ENCODE data around the gene CHAC1. TPM values are rescaled to one million over a fixed set of nuclear protein-coding genes. Genes with fewer than 3 reads are reported as not detected.

Gene CHAC1
- polyA plus RNA-seq, 2 of the 4 experiments (the other 2 are of a cell fraction): 4.9 to 22.2 TPM

DNA sequence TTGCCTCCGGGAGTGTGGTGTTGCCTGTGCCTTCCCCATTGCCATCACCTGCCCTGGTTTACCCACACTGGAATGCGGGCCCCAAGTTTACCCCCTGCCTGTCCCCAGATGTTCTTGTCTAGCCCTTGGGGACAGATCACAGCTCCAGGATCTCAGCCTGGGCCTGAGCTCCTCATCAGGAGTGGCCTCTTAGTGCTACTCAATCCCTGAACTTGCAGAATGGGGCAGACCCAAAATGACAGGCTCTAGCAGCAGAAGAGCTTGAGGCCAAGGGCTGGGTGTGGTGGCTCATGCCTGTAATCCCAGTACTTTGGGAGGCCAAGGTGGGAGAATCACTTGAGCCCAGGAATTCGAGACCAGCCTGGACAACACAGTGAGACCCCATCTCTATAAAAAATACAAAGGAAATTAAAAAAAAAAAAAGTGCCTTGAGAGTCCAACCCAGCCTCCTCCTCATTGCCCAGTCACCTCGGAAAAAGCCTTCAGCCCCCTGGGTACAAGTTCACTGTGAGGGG, 3.8 kb downstream of the CHAC1 start:
- no peak for TF ChIP-seq KDM1A (IDR thresholded peaks at IDR 0.05; ENCODE audit: low read depth)
- TF ChIP-seq CBX2 (IDR thresholded peaks at IDR 0.05; ENCODE audit: borderline replicate concordance, low read depth): no peak
- no peak for TF ChIP-seq CBX8 (IDR thresholded peaks at IDR 0.05)
- TF ChIP-seq NR3C1 (IDR thresholded peaks at IDR 0.05): no peak
- TF ChIP-seq, protein P1, sequence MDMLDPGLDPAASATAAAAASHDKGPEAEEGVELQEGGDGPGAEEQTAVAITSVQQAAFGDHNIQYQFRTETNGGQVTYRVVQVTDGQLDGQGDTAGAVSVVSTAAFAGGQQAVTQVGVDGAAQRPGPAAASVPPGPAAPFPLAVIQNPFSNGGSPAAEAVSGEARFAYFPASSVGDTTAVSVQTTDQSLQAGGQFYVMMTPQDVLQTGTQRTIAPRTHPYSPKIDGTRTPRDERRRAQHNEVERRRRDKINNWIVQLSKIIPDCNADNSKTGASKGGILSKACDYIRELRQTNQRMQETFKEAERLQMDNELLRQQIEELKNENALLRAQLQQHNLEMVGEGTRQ (IDR thresholded peaks at IDR 0.05): no peak
- TF ChIP-seq EHMT2 (IDR thresholded peaks at IDR 0.05; ENCODE audit: low read depth): no peak
- TF ChIP-seq KDM5A (IDR thresholded peaks at IDR 0.05): no peak
- TF ChIP-seq JUNB (IDR thresholded peaks at IDR 0.05): no peak
- TF ChIP-seq HEYL (CRISPR knock-in tag; IDR thresholded peaks at IDR 0.05): no peak
- TF ChIP-seq, protein P2, sequence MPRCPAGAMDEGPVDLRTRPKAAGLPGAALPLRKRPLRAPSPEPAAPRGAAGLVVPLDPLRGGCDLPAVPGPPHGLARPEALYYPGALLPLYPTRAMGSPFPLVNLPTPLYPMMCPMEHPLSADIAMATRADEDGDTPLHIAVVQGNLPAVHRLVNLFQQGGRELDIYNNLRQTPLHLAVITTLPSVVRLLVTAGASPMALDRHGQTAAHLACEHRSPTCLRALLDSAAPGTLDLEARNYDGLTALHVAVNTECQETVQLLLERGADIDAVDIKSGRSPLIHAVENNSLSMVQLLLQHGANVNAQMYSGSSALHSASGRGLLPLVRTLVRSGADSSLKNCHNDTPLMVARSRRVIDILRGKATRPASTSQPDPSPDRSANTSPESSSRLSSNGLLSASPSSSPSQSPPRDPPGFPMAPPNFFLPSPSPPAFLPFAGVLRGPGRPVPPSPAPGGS (IDR thresholded peaks at IDR 0.05): no peak
- no peak for TF ChIP-seq NFE2L2 (conservative IDR thresholded peaks at IDR 0.05; ENCODE audit: low read length)
- TF ChIP-seq, protein P3, sequence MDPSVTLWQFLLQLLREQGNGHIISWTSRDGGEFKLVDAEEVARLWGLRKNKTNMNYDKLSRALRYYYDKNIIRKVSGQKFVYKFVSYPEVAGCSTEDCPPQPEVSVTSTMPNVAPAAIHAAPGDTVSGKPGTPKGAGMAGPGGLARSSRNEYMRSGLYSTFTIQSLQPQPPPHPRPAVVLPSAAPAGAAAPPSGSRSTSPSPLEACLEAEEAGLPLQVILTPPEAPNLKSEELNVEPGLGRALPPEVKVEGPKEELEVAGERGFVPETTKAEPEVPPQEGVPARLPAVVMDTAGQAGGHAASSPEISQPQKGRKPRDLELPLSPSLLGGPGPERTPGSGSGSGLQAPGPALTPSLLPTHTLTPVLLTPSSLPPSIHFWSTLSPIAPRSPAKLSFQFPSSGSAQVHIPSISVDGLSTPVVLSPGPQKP (IDR thresholded peaks at IDR 0.05; ENCODE audit: low read depth, low read length): no peak
- TF ChIP-seq HOXB5 (CRISPR knock-in tag; IDR thresholded peaks at IDR 0.05): no peak
- TF ChIP-seq FOSL2 (IDR thresholded peaks at IDR 0.05): no peak
- TF ChIP-seq FOSL2 (CRISPR knock-in tag; IDR thresholded peaks at IDR 0.05): no peak
- no peak for ATAC-seq
- 83% methylated on average over 4 of the region's 4 CpGs for WGBS (ENCODE audit: missing lambda C conversion rate)
- no peak overlapping the region for H3K27ac ChIP-seq
- CTCF ChIA-PET: interaction anchor here (0.8 to 8.7 kb wide), 2 partner anchors 15 to 219 kb away, joined by 3 to 76 read pairs; no protein-coding TSS in a partner anchor
- H3K9me3 ChIP-seq: no peaks in the 10 kb centered on the region
- FAIRE-seq: no peak
- POLR2A ChIA-PET: no interaction called here
- peaks cover 36% of the 10 kb centered on the region for H3K4me1 ChIP-seq
- DNase-seq (ENCODE audit: low read depth in 1 of 2, low spot score in 1 of 2): no peak
- no peak overlapping the region for H3K4me3 ChIP-seq
- H3K4me2 ChIP-seq: no peak overlapping the region

DNA sequence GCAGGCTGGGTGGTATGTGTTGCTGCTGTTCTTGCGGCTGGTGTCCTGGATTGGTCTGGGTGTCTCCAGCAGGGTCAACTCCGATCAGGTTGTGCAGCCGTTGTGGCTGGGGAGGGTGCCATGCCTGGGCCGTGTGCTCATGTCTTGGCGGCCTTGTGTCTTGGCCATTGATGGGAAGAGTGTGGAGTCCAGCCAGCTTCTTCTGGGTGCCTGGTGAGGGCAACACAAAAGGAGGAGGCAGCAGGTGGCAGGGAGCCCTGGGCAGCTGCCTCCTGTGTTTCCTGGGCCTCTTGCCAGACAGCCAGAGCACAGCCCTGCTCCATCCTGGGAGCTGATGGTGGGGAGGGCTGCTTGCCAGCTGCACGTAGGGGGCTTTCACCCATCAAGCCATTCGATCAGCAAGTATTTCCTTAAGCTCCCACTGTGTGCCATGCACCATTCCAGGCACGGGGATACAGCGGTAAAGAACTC, 4.3 kb downstream of the CHAC1 start:
- no peaks in the 10 kb centered on the region for H3K9me3 ChIP-seq
- CTCF ChIA-PET: interaction anchor here (8.7 kb wide), 1 partner anchor 16 kb away, joined by 76 read pairs; no protein-coding TSS in a partner anchor
- 71% methylated on average over 9 of the region's 9 CpGs for WGBS (ENCODE audit: missing lambda C conversion rate)
- no peak overlapping the region for H3K27ac ChIP-seq
- POLR2A ChIA-PET: no interaction called here
- ATAC-seq (no peak), DNase-seq (ENCODE audit: low read depth in 1 of 2, low spot score in 1 of 2) (no peak), FAIRE-seq (no peak)
- no peak overlapping the region for H3K4me2 ChIP-seq
- no peak overlapping the region for H3K4me3 ChIP-seq
- no peak for TF ChIP-seq KDM5A (IDR thresholded peaks at IDR 0.05)
- TF ChIP-seq TFCP2L1 (CRISPR knock-in tag; IDR thresholded peaks at IDR 0.05): no peak
- no peak for TF ChIP-seq HOXB13 (CRISPR knock-in tag; IDR thresholded peaks at IDR 0.05; ENCODE audit: low read depth)
- TF ChIP-seq MYC (IDR thresholded peaks at IDR 0.05; ENCODE audit: borderline replicate concordance, low read length): no peak
- TF ChIP-seq RFX5 (IDR thresholded peaks at IDR 0.05): no peak
- TF ChIP-seq SMC3 (IDR thresholded peaks at IDR 0.05): no peak
- peaks cover 31% of the 10 kb centered on the region for H3K4me1 ChIP-seq

DNA sequence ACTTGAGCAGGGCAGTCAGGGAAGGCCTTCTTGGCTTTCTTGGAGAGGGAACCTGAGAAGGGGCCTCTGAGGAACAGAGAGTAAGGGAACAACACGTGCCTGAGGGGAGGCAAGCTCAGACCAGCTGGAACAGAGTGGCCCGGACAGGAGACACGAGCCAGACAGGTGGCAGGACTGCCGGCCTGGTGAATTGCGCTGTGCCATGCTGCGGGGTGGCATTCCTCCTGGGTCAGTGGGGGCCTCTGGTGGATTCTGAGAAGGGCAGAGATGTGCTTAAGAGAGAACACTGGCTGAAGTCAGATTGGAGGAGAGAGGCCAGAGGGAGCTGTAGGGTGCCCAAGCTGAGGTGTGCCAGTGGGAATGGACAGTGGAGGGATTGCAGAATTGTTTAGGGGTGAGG, 4.9 kb downstream of the CHAC1 start:
- CTCF ChIA-PET: interaction anchor here (8.7 kb wide), 1 partner anchor 16 kb away, joined by 76 read pairs; no protein-coding TSS in a partner anchor
- Histone ChIP-seq H3K9me3 (no peaks in the 10 kb centered on the region), H3K4me2 (no peak overlapping the region), H3K27ac (no peak overlapping the region; a peak in 1 of 6 replicates), H3K4me1 (peaks cover 30% of the 10 kb centered on the region), H3K4me3 (no peak overlapping the region)
- TF ChIP-seq, protein P4, sequence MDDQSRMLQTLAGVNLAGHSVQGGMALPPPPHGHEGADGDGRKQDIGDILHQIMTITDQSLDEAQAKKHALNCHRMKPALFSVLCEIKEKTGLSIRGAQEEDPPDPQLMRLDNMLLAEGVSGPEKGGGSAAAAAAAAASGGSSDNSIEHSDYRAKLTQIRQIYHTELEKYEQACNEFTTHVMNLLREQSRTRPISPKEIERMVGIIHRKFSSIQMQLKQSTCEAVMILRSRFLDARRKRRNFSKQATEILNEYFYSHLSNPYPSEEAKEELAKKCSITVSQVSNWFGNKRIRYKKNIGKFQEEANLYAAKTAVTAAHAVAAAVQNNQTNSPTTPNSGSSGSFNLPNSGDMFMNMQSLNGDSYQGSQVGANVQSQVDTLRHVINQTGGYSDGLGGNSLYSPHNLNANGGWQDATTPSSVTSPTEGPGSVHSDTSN (IDR thresholded peaks at IDR 0.05): no peak
- no peak for TF ChIP-seq TP53 (CRISPR knock-in tag; IDR thresholded peaks at IDR 0.05)
- no peak for ATAC-seq
- POLR2A ChIA-PET: no interaction called here
- DNase-seq (ENCODE audit: low read depth in 1 of 2, low spot score in 1 of 2): no peak
- 80% methylated on average over 3 of the region's 6 CpGs for WGBS (ENCODE audit: missing lambda C conversion rate)
- no peak for FAIRE-seq
